Activated CD8-positive, alpha-beta memory T cell treated with anti-CD3 and anti-CD28 coated beads for 36 hours (primary cell): ENCODE results near the gene PCDHGA9. TPM values are rescaled to one million over a fixed set of nuclear protein-coding genes. Genes with fewer than 3 reads are reported as not detected.
"Not testable (repeated sequence)": the region's sequence is repeated elsewhere in the genome, so short reads cannot be mapped to it uniquely, and the experiment has no call there.

Source experiments
- CTCF ChIA-PET: fragments of 350-600 bp; sonication (Branson Sonifier 250); formaldehyde crosslinking; loops from one replicate; lab custom pipeline; 2021; ENCODE audit warnings: antibody characterized with exemption; lab: Charles Lee
- POLR2A ChIA-PET: fragments of 350-600 bp; sonication (Branson Sonifier 250); formaldehyde crosslinking; loops from one replicate; lab custom pipeline; 2021; ENCODE audit warnings: antibody characterized with exemption; lab: Charles Lee
- total RNA-seq, 2 experiments: library from RNA; stranded (reverse); gene quantifications; one replicate each; pipeline ENCODE4 v1.2.3, GENCODE V29; 2021

PCDHGA9 gene
- total RNA-seq, 2 experiments from 2014 or later: not detected

DNA sequence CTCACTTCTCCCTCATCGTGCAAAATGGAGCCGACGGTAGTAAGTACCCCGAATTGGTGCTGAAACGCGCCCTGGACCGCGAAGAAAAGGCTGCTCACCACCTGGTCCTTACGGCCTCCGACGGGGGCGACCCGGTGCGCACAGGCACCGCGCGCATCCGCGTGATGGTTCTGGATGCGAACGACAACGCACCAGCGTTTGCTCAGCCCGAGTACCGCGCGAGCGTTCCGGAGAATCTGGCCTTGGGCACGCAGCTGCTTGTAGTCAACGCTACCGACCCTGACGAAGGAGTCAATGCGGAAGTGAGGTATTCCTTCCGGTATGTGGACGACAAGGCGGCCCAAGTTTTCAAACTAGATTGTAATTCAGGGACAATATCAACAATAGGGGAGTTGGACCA is 28.7 kb downstream of the PCDHGA9 start:
- ChIA-PET POLR2A (no interaction called here), CTCF (interaction anchor here (1.2 to 2.1 kb wide), 5 partner anchors 10 to 305 kb away, joined by 3 to 7 read pairs (median 4); partner anchors contain the start of genes PCDHGA10, PCDHGA11 and PCDHGB4)

DNA sequence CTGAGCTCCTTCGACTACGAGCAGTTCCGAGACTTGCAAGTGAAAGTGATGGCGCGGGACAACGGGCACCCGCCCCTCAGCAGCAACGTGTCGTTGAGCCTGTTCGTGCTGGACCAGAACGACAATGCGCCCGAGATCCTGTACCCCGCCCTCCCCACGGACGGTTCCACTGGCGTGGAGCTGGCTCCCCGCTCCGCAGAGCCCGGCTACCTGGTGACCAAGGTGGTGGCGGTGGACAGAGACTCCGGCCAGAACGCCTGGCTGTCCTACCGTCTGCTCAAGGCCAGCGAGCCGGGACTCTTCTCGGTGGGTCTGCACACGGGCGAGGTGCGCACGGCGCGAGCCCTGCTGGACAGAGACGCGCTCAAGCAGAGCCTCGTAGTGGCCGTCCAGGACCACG is 29.7 kb downstream of the PCDHGA9 start:
- CTCF ChIA-PET, POLR2A ChIA-PET: not testable (repeated sequence)

DNA sequence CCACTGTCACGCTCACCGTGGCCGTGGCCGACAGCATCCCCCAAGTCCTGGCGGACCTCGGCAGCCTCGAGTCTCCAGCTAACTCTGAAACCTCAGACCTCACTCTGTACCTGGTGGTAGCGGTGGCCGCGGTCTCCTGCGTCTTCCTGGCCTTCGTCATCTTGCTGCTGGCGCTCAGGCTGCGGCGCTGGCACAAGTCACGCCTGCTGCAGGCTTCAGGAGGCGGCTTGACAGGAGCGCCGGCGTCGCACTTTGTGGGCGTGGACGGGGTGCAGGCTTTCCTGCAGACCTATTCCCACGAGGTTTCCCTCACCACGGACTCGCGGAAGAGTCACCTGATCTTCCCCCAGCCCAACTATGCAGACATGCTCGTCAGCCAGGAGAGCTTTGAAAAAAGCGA is 30.1 kb downstream of the PCDHGA9 start:
- CTCF ChIA-PET, POLR2A ChIA-PET: not testable (repeated sequence)

DNA sequence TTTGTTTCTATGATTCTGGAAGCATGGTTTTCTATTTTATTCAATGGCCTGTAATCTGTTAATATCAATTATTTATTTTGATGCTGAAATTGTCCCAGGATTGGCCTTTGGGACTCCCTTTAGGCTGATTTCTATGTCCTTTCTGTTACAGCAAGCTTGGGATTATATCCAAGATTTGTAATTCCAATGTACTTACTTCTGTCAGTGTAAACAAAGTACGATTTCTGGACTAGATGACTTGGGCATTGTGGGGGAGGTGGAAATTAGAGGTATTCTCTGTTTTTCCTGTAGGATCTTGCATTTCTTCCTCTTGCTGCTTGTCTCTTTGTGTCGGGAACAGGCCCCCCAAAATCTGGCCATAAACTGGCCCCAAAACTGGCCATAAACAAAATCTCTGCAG is 31.4 kb downstream of the PCDHGA9 start:
- POLR2A ChIA-PET: no interaction called here
- CTCF ChIA-PET: no interaction called here

DNA sequence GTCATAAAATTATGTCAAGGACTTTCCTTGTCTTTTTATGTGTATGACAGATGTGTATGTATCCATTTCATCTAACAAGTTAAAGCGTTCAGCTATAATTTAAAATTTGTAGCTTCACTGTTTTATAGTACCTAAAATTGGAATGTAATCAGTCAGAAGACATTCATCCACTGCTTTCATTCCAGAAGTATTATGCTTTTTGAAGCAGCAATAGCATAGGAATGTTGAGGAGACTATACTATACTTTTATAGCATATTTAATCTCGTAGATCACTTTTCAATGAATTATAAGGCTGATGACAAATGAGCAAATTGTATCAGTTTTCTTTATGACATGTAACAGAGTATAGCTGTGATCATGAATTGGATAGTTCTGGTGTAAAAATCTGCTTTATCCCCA is 34.6 kb downstream of the PCDHGA9 start:
- ChIA-PET POLR2A (no interaction called here), CTCF (no interaction called here)

DNA sequence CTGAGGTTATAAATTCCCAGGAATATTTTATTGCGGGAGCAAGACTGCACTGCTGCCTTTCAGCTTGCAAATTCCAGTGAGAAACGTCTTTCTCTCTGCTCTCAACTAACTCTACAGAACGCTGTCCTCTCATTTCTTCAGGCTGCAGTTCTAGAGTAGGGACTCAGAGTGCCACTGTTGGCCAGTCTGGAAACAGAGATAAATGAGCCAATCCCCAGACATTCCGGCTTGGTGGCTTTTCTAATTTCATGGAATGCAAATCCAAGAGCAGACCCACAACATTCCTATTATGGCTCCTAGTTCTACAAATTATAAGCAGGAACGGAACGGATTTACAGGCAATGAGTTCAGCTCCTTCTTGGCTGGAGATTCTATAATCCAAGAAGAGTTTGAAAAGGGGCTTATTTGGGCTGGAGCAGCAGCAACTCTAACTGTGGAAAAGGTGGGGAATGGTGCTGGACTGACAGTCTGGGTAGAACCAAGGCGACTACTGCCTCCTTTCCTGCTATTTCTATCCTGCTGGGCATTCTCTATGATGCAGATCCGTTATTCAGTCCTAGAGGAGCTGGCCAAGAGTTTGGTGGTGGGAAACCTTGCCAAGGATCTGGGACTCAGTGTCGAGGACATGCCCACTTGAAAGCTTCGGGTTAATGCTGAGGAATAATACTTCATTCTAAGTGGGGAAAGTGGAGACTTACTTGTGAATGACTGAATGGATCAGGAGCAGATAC is 37.0 kb downstream of the PCDHGA9 start:
- ChIA-PET CTCF (interaction anchor here (1.3 kb wide), 1 partner anchor 71 kb away, joined by 3 read pairs; no protein-coding TSS in a partner anchor), POLR2A (interaction anchor here (0.7 kb wide), 1 partner anchor 9 kb away, joined by 3 read pairs; the partner anchor contains the start of gene PCDHGA12)

DNA sequence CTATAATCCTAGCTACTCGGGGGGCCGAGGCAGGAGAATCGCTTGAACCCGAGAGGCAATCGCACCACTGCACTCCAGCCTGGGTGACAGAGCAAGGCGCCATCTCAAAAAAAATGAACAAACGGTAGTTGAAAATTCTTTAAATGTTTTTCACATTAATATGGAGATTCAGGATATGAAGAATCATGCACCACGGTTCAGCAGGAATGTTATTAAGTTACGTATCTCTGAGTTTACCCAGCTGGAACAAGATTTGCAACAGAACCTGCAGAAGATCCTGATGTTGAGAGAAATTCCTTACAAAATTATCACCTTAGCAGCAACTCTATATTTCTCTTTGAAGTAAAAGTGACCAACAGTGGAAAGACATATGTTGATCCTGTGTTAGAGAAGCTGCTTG is 37.8 kb downstream of the PCDHGA9 start:
- ChIA-PET POLR2A (no interaction called here), CTCF (no interaction called here)

DNA sequence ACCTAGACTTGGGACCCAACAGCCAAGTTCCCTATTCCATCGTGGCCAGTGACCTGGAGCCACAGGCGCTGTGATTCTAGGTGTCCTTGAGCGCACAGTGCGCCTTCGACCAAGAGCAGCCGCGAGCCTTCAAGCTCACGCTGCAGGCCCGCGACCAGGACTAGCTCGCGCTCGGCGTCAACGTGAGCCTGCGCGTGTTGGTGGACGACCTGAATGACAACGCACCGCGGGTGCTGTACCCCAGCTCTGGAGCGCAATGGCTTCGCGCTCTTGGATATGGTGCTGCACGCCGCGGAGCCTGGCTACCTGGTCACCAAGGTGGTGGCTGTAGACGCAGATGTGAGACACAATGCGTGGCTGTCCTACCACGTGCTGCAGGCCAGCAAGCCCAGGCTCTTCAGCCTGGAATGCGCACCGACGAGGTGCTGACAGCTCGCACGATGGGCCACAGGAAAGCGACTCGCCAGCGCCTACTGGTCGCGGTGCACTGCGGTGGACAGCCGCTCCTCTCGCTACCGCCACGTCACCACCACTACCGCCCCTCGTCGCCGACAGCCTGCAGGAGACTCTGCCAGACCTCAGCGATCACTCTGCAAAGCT is 39.1 kb downstream of the PCDHGA9 start:
- ChIA-PET CTCF (interaction anchor here (0.8 kb wide), 1 partner anchor 36 kb away, joined by 3 read pairs; no protein-coding TSS in a partner anchor), POLR2A (no interaction called here)

Other genes starting within 250 kb of the PCDHGA9 start
- gene PCDHB7, start 230.1 kb upstream of the PCDHGA9 start, total RNA-seq: not detected
- not detected for gene PCDHB8, start 225.0 kb upstream of the PCDHGA9 start, total RNA-seq
- not detected for gene PCDHB16, start 220.4 kb upstream of the PCDHGA9 start, total RNA-seq
- not detected for gene PCDHB9, start 215.6 kb upstream of the PCDHGA9 start, total RNA-seq
- gene PCDHB10, start 210.4 kb upstream of the PCDHGA9 start, total RNA-seq: not detected
- gene PCDHB11, start 203.2 kb upstream of the PCDHGA9 start, total RNA-seq: not detected
- gene PCDHB12, start 194.1 kb upstream of the PCDHGA9 start, total RNA-seq: not detected
- not detected for gene PCDHB13, start 188.9 kb upstream of the PCDHGA9 start, total RNA-seq
- not detected for gene PCDHB14, start 179.4 kb upstream of the PCDHGA9 start, total RNA-seq
- not detected for gene PCDHB15, start 157.4 kb upstream of the PCDHGA9 start, total RNA-seq
- gene SLC25A2, start 98.7 kb upstream of the PCDHGA9 start, total RNA-seq: under 1 TPM; 0.19 to 0.21 TPM
- gene TAF7, start 82.0 kb upstream of the PCDHGA9 start, total RNA-seq: 10 to 100 TPM; 57.1 to 58.0 TPM
- gene PCDHGA1, start 72.3 kb upstream of the PCDHGA9 start, total RNA-seq: under 1 TPM; 0.04 to 0.06 TPM
- gene PCDHGA2, start 64.0 kb upstream of the PCDHGA9 start, total RNA-seq: under 1 TPM in 1 of 2 experiments, not detected in 1; 0.04 TPM
- gene PCDHGA3, start 58.9 kb upstream of the PCDHGA9 start, total RNA-seq: not detected
- gene PCDHGB1, start 52.7 kb upstream of the PCDHGA9 start, total RNA-seq: not detected
- under 1 TPM in 1 of 2 experiments, not detected in 1; 0.15 TPM for gene PCDHGA4, start 47.8 kb upstream of the PCDHGA9 start, total RNA-seq
- gene PCDHGB2, start 42.8 kb upstream of the PCDHGA9 start, total RNA-seq: under 1 TPM; 0.23 to 0.25 TPM
- under 1 TPM; 0.06 to 0.13 TPM for gene PCDHGA5, start 38.6 kb upstream of the PCDHGA9 start, total RNA-seq
- under 1 TPM; 0.17 to 0.19 TPM for gene PCDHGB3, start 32.5 kb upstream of the PCDHGA9 start, total RNA-seq
- gene PCDHGA6, start 28.9 kb upstream of the PCDHGA9 start, total RNA-seq: under 1 TPM; 0.06 to 0.13 TPM
- gene PCDHGA7, start 20.0 kb upstream of the PCDHGA9 start, total RNA-seq: under 1 TPM in 1 of 2 experiments, not detected in 1; 0.06 TPM
- gene PCDHGB4, start 15.1 kb upstream of the PCDHGA9 start, total RNA-seq: under 1 TPM; 0.04 to 0.06 TPM
- not detected for gene PCDHGA8, start 10.1 kb upstream of the PCDHGA9 start, total RNA-seq
- gene PCDHGB5, start 4.8 kb upstream of the PCDHGA9 start, total RNA-seq: under 1 TPM; 0.15 to 0.19 TPM
- under 1 TPM; 0.04 to 0.06 TPM for gene PCDHGB6, start 5.2 kb downstream of the PCDHGA9 start, total RNA-seq
- gene PCDHGA10, start 10.2 kb downstream of the PCDHGA9 start, total RNA-seq: under 1 TPM; 0.08 to 0.11 TPM
- not detected for gene PCDHGB7, start 14.9 kb downstream of the PCDHGA9 start, total RNA-seq
- not detected for gene PCDHGA11, start 18.3 kb downstream of the PCDHGA9 start, total RNA-seq
- gene PCDHGA12, start 27.7 kb downstream of the PCDHGA9 start, total RNA-seq: under 1 TPM; 0.08 to 0.10 TPM
- under 1 TPM in 1 of 2 experiments, not detected in 1; 0.13 TPM for gene PCDHGC3, start 73.2 kb downstream of the PCDHGA9 start, total RNA-seq
- gene PCDHGC4, start 82.3 kb downstream of the PCDHGA9 start, total RNA-seq: not detected
- gene PCDHGC5, start 86.3 kb downstream of the PCDHGA9 start, total RNA-seq: not detected
- 100 to 1,000 TPM; 213 to 218 TPM for gene DIAPH1, start 216.2 kb downstream of the PCDHGA9 start, total RNA-seq
- 10 to 100 TPM; 86.3 to 92.9 TPM for gene HDAC3, start 234.1 kb downstream of the PCDHGA9 start, total RNA-seq
- 10 to 100 TPM; 32.4 to 35.2 TPM for gene RELL2, start 234.2 kb downstream of the PCDHGA9 start, total RNA-seq
- 10 to 100 TPM; 25.4 to 28.3 TPM for gene FCHSD1, start 248.6 kb downstream of the PCDHGA9 start, total RNA-seq